Stimulated activated CD8-positive, alpha-beta memory T cell treated with anti-CD3 and anti-CD28 coated beads, Interleukin-4, amount 100 ng/mL, for 24 hours (primary cell): ENCODE results near the gene ELL2.
"Not testable (repeated sequence)": the region's sequence is repeated elsewhere in the genome, so short reads cannot be mapped to it uniquely, and the experiment has no call there.

Experiments used
- DNase-seq: peaks from one replicate; pipeline ENCODE4 v3.0.0-alpha.2; 2020; ENCODE audit warnings: low read depth

ELL2 gene

DNA sequence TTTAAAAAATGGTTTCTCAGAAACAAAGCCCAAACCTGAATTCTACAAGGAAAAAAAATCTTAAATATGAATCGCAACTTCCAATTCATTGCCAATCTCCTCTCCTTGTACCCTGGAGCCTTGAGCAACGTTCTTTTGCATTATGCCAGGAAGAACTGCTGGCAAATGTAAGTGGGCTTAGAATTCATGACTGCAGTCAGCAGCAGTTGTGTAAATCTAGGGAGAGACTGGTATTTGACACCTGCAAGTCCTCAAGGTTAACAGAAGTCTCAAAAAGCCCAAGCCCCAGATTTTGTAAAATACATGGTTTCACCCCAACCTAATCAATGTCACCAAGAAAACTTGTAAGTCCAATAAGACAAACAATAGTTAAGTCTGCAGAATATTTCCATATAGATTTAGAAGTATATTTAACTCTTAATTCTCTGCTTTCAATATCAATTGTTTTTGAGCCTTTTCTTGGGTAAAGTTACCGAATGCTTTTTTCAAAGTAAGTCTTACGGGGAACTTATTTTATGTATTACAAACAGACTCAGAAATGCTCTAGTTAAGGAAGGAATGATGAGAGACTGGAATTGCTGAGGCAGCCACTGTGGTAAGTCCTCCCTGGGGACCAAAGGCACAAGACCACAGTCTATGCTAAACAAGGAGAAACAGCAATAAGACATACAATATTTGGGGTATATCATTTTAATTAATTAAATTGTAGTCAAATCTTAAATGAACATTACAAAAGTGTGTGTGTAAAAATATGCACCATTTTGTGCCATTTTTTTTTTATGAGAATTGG, 31.3 kb downstream of the ELL2 start:
- DNase-seq, result no peak

DNA sequence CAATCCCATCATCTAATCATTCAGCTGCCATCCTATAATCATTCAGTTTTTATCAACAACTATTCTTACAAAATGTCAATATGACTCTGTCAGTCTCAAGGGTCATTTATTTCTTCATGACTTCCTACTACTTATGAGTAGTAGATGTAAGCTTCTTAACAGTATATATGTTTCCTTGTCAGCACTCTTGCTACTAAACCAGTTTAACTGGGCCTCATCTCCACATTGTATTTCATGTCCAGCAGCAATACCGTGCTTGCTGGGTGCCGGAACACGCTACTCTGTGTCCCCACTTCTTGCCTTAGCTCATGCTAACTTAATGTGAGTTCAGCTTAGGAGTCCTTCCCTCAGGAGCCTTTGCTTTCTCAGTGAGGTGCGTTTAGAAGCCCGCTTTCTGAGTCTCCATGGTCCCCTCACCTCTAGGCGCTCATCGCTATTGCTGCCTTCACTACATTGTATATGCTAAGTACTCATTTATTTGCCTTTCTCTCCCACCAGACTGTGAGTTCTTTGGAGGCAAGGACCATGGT, 32.9 kb downstream of the ELL2 start:
- no peak for DNase-seq

DNA sequence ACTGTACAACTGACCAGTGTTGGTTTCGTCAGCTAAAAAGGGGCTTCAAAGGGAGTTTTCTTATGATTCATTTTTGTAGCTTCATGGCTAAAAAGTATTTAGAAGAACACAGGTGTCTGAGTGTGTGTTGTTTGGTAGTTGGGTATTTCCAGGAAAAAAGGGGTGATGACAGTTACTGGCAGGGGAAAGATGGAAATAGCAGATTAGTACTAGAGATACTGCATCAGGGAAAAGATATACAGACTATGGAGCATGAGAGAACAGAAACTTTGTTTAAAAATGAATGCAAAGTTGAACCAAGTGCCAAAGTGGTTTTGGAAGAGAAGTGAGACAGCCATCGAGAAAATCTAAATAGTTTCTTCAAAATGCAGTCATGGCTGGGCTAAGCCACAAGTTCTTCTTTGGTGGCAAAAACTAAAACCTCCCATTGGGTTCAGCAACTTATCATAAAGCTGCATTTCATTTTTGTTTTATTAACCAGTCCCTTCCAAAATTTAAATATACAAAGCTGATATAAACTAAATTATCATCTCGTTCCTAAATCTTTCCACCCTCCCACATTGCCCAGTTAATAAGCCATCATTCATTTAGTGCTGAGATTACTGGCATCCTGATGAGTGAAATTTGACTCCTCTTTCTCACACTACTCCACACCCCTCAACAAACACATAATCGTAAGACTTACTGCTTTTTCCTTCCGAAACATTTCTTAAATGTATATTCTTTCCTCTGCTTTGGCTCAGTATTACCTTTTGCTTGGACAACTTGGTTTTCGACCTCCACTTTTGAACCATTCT, 33.5 kb downstream of the ELL2 start:
- DNase-seq, result no peak

DNA sequence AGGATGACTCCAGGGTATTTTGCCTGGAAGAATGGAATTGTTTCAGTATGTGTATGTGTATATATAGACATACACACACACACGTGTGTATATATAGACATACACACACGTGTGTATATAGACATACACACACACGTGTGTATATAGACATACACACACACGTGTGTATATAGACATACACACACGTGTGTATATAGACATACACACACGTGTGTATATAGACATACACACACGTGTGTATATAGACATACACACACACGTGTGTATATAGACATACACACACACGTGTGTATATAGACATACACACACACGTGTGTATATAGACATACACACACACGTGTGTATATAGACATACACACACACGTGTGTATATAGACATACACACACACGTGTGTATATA, 34.4 kb downstream of the ELL2 start:
- DNase-seq, result not testable (repeated sequence)

DNA sequence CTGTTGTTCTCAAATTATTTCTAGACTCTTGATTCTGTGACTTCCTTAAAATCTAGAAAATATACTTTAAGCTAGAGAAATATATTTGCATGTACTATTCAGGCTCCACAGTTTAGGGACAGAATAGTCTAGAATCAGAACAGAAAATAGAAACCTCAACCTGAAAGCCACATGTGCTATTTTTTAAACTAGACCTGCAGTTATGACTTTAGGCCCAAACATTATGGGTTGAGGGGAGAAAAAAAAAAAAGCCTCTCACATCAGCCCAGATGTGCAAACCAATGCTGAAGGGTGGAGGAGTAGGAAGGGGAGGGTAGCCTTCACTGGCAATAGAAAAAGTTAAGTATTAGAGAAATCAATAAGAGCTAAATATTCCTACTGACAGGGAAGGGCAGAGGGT, 35.7 kb downstream of the ELL2 start:
- no peak for DNase-seq

DNA sequence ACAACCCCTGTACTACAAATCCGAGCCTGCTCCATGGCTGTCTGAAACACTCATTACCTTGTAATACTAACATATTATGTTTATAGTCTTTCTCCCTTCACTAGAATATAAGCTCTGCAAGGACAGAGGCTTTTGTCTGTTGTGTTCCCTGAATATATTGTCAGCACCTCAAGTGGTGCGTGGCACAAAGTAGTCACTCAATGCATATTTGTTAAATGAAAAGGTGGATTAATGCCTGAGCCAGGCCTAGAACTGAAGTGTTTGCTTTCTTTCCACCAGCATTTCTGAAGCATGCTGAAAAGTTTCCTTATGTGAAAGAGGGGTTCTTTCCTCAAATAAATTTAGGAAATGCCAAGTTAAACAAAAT, 36.3 kb downstream of the ELL2 start:
- DNase-seq, result no peak

DNA sequence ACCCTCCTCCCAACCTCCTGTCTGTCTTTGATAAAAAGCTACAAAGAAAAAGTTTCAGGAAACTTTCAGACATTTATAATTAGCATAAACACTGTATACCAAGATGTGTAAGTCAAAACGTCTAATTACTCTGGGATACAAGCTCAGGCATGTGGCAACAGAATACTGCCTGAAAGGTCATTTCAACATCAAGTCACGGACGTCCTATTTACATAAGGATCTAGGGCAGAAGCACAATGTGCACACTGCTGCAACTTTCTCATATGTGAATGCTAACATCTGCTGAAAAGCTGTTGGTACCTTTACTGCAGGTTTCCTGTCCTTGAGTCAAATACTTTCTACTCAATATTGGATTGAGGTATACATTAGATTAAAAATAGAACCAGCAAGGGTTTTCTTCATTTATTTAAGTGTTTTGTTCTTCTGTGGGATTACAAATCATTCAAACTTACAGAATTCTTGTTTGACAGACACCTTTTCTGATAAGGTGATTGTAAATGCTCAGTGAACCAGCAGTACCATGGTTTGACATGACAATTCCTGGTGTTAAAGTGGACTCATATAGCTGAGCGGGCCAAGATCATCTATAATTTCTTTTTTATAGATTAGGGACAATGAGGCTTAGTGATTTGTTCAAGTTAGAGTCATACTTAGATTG, 36.8 kb downstream of the ELL2 start:
- DNase-seq, result no peak

DNA sequence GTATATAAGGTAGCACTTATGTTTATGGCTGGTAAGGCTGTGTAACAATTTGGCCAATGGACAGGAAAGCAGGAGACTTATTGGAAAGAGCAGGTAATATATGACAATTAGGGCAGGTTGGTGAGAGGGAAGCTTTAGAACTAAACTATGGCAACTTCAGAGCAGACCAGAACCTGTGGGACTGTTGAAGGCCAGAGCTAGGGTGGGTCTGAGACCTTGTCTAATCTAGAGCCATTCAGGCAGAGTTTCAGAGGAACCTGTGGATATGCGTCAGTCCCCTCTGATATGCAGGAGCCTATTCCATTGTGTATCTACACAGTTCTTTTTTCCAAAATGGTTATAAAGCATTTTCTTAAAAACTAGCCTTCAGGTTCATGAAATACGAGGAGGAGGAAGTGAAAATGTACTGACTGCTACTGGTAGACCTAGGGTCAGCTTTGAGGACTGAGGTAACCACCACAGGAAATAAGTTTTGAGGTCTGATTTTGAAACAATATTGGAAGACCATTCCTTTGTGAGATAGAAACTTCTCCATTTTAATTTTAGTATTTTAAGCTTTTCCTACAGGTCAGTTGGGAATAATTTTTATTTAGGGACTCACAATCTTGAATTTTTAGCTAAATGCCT, 37.6 kb downstream of the ELL2 start:
- DNase-seq, result no peak

DNA sequence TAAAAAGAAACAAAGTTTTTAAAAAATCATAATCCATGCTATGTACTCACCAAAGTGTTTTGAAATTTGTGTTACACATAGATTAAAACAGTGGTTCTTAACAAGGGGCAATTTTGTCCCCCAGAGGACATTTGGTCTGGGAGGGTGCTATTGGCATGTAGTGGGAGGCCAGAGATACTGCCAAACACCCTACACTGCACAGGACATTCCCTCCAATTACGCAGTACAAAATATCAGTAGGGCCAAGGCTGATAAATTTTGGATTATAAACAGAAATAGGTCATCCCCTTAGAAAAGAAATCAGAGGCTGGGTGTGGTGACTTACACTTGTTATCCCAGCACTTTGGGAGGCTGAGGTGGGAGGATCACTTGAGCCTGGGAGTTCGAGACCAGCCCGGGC, 38.9 kb downstream of the ELL2 start:
- no peak for DNase-seq

DNA sequence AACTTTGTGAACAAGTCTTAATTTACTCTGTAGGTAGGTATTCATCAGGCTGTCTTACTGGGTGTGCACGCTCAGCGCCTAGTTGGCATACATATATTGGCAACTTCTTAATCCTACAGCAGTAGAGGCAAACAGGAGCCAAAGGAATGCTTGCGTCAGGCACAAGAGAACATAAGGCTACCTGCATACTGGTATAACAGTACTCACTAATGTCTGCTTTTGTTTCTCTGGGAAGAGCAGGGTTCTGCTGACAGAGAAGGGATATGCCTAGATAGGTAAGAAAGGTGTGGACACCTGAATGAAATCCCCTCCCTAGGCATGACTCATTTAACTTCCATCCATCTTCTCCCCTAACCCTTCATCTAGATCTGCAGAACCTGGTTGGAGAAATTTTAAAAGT, 40.1 kb downstream of the ELL2 start:
- no peak for DNase-seq

DNA sequence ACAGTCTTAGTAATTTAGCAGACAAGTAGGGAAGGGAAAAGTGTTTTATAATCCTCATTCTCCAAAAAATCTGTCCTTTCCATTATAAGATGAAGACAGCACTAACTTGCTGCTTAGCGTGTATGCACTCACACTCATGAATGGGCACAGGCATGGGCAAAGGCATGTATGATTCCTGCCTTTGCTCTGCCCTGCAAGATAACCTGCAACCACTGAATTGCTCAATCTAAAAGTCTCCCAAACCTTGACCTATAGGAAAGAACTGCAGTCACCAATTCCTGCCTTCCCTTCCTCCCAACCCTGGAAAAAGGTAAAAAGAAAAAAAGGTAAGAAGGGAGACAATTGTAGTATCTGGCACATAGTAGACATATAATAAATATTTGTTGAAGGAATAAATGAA, 40.8 kb downstream of the ELL2 start:
- DNase-seq, result no peak

DNA sequence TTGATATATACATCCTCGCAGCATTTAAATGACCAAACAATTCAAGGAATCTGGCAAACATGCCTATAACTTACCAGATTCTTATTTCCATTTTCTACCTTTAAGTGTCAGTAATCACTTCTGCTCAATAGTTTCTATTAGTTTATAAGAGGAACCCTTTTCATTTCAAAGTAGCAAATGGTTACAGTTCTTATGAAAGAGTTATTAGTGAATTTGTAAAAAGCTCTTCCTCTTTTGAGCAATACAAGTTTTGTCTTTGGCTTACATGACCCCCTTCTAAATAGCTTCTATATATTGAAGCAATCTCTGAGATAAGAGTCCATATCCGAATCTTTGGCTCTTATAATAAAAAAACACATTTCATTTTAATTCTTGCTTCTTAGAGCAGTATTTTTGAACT, 42.0 kb downstream of the ELL2 start:
- DNase-seq, result no peak

DNA sequence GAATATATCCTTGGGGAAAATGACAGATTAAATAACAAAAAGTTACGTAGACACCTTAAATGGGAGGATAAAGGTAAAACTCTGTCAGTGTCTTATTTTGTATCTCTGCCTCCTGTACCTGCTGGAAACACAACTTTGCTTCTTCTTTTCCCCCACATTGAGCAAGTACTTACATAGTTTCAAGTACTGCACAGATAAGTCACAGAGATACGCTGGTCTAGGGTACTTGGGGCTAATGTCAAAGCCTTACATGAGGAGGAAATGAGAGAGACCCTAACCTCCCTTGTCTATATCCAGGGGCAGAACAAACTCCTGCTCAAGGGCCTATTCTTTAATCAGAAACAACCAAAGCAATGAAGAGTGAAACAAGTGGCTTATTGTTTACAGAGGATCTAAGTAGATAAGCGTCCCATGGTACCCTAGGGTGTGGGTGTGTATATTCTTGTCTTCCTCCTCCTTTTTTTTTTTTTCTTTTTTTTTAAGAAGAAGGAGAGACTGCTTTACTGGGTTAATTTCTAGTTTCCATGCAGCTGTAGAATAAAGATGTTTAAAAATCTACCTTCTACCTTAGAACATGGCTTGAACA, 43.1 kb downstream of the ELL2 start:
- no peak for DNase-seq

DNA sequence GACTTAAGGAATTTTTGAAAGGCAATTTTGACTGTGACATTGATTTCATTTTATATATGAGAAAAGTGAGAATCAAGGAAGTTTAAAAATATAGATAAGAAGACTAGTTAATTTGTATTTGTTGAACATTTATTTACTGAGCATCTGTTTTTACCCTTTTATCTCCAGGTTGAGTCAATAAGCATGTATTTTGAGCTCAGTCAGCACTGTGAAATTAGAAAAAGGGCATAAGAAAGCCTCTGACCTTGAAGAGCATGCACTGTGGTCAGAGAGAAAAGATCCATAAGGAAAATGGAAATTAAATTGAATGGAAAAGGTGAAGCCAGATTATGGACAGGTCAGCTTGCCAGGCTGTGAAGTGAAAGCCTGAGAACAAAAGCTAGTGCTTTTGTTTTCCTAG, 44.4 kb downstream of the ELL2 start:
- DNase-seq, result no peak

DNA sequence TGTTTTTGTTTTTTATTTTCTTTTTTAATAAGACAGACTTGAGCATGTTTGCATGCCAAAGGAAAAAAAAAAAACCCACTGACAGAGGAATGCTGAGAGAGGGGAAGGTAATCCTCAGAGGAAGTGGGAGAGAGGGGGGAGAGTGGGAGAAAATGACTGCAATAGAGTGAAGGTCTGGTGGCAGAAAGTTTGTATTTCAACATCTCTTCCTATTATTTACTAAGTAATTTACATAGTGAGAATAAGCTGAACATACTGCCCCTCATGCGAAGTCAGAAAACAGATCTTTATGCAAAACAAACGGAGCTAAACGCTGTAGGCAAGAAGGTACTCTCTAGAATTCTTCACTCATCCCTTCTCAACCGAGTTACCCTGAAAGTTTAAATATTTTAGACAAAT, 45.0 kb downstream of the ELL2 start:
- DNase-seq, result no peak

DNA sequence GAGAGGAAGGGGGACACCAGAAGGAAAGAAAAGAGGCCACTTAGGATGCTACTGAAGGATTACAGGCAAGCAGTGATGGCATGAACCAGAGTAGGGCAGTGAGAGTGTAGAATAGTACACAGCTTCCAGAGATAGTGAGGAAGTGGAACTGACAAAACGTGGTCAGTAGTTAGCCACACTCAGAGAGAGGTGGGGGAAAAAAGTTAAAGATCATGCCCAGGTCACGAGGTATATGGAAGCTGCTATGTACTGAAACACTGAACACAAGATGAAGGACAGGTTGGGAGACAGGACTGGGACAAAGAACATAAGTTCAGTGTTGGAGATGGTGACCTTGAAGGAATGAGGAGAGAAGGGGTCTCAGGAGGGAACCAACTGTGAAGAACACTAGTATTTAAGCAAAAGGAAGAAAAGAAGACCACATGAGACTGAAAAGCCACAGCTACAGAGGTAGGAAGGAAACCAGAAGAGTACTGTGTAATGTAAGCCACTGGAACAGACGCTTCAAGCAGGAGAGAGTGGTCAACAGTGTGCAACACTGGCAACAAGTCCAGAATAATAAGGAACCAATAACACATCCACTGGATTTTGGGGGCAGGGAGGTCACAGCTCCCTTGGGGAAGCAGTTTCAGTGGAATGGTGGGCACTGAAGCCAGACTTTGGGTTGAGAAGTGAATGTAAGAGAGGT, 45.5 kb downstream of the ELL2 start:
- DNase-seq, result no peak

DNA sequence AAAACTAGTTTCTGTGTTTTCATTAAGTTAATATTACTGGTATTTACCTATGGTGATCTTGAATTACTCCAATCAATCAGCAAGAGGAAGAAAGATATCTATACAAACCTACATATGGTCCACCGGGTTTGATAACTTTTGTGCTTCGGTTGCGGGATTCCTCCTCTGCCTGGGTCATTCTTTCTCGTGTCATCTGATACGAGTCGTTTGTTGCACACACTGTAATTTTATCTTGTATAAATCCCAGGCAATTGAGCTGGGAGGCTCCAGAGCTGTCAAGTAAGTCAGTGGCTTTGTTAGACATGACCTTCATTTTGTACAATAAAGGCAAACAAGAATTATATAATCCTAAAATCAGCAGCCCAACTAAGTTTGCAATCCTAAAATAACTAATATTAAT, 48.0 kb downstream of the ELL2 start:
- DNase-seq, result no peak

DNA sequence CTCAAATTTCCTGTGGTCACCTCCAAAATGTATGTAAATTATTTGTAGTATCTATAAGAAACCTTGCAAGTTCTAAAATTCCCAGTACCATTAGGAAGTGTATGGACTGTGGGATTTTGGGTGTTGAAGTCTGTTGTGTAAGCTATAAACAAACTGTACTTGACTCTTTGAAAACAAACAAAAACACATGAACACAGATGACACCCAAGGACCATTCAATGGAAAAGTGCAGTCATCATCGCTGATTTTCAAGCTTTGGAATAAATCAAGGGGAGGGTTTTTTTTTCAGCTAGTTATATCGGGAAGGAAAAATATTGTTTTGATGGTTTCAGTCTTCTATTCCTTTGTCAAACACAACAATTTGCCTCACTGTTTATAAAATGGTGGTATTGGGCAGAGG, 49.6 kb downstream of the ELL2 start:
- no peak for DNase-seq

DNA sequence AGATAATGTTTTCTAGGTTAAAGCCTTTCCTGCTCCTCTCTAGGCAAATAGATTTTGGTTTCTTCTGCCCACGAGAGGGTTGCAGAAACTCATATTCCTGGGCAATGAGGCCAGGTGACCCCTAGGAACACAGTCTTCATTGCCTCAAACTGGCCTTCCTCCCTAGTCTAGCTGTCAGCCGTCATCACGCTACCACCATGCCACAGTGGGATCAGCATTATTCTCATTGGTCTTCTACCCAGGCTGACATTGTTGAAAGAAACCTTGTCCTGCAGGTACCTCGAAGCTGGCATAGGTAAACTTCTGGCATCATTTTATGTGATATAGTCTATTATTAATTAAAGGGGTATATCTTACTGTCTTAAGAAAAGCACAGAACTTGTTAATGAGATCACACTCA, 51.1 kb downstream of the ELL2 start:
- DNase-seq, result no peak

DNA sequence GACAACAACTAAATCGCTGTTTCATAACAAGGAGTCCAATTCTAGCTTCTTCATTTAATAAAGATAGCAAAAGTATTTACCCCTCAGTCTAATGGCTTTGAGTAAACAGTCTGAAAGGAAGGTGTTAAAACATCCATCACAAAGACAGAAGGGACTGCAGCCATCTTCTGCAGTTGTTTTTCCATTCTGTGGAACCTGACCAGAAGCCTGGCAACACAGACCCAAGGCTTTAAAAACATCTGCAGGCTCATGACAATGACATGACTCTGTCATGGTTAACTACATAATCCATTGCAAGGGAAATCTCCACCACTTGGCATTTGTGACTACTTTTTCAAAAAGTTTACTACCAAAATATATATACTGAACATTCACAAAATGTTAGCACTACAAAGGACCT, 51.9 kb downstream of the ELL2 start:
- no peak for DNase-seq

DNA sequence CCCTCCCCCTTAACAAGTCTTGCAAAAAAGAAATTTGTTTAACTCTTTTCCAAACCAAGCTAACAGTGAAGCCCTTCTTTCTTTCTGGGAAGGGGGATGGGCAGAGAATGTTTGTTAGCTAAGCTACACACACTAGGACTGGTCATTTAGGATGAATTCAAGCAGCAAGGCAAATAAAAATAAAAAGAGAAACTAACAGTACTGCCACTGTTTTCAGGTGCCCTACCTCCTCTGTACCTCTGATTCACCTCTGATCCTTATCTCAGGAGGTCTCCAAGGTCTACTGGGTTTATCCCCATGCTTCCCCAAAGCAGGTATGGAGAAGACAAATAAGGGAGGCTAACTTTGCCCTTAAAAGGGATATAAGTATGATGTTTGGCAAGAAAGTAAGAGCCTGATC, 52.9 kb downstream of the ELL2 start:
- no peak for DNase-seq
